Mucosa of descending colon (tissue), 3 donors: Measurements from ENCODE around the gene NMB. TPM values are rescaled to one million over a fixed set of nuclear protein-coding genes. Genes with fewer than 3 reads are reported as not detected.

Source experiments
- ATAC-seq: fragments of 200-7000 bp; cut with Tn5 transposase; one replicate; pipeline ENCODE4 v1.9.1; 2020; ENCODE audit warnings: mild to moderate bottlenecking, moderate library complexity
- DNase-seq, 3 donors: peaks; one replicate each; pipeline ENCODE4 v3.0.0-alpha.2; 2020
- H3K36me3 ChIP-seq: fragments of 200-600 bp; one replicate; pipeline ENCODE4 v1.8.0; 2021; ENCODE audit warnings: low read depth, mild to moderate bottlenecking
- H3K4me1 ChIP-seq: fragments of 200-600 bp; one replicate; pipeline ENCODE4 v1.8.0; 2021; ENCODE audit warnings: low read depth, mild to moderate bottlenecking
- H3K4me3 ChIP-seq: fragments of 200-600 bp; one replicate; pipeline ENCODE4 v1.8.0; 2021; ENCODE audit warnings: mild to moderate bottlenecking
- H3K9me3 ChIP-seq: fragments of 200-600 bp; one replicate; pipeline ENCODE4 v1.8.0; 2021; ENCODE audit warnings: mild to moderate bottlenecking
- CTCF ChIP-seq: fragments of 200-600 bp; IDR thresholded peaks from one replicate; pipeline ENCODE4 v1.8.0; 2022; ENCODE audit warnings: antibody characterized with exemption, mild to moderate bottlenecking
- intact Hi-C, 2 donors: fragments of 100-400 bp; cut with DNase I in 1 of 2; cut with micrococcal nuclease in 1 of 2; formaldehyde crosslinking; loops; one replicate each; pipeline versions ENCODE4 v1.11.0 to v1.11.1; 2022; cut with DNase I, micrococcal nuclease
- total RNA-seq, 3 donors: library from RNA; stranded (reverse); fragmentation: NEBNext Ultra II Directional in 2 of 3; extraction: Animal tissue kit (Norgen Biotek cat#: 25700) in 2 of 3; gene quantifications; one replicate each; pipeline versions ENCODE4 v1.2.1 to v1.2.4, GENCODE V29; 2021 to 2023
- donor health status: DM: no; HTN: no; CAD: no; lungs with moderate emphysema.
- donor health status: DM: no; HTN: no; CAD: no.
- donor health status: DM: no; HTN: yes; CAD: no.

Gene NMB
- total RNA-seq, 3 donors from 2014 or later: 1.5 to 4.0 (median 3.9) TPM

- H3K9me3 ChIP-seq: no peaks in the 10 kb centered on the region
- peak overlapping the region; percentile 30 for H3K4me3 ChIP-seq
- TF ChIP-seq CTCF: no peak
- DNase-seq: no peak
- H3K36me3 ChIP-seq: peaks cover 4% of the 10 kb centered on the region
- peaks cover 19% of the 10 kb centered on the region for H3K4me1 ChIP-seq
- ATAC-seq: no peak
- intact Hi-C loops: no loop called here
These were observed 23.7 kb downstream of the NMB start for GRCh38 chr15:84634228-84634837.

GRCh38 chr15:84633311-84634227, 24.4 kb downstream of the NMB start:
- Histone ChIP-seq H3K36me3 (peaks cover 4% of the 10 kb centered on the region), H3K9me3 (no peaks in the 10 kb centered on the region), H3K4me1 (peaks cover 19% of the 10 kb centered on the region), H3K4me3 (peak overlapping the region; percentile 30)
- intact Hi-C loops: no loop called here
- TF ChIP-seq CTCF: no peak
- peak; percentile 77 to 87 (median 87) for DNase-seq
- peak; percentile 86 for ATAC-seq

GRCh38 chr15:84631706-84632272, 26.2 kb downstream of the NMB start:
- peaks cover 19% of the 10 kb centered on the region for H3K4me1 ChIP-seq
- ATAC-seq (no peak), DNase-seq (peak in 1 of 3 donors; percentile 16)
- no peaks in the 10 kb centered on the region for H3K9me3 ChIP-seq
- intact Hi-C loops: no loop called here
- H3K4me3 ChIP-seq: peak overlapping the region; percentile 30
- peaks cover 4% of the 10 kb centered on the region for H3K36me3 ChIP-seq
- TF ChIP-seq CTCF: no peak

DNA sequence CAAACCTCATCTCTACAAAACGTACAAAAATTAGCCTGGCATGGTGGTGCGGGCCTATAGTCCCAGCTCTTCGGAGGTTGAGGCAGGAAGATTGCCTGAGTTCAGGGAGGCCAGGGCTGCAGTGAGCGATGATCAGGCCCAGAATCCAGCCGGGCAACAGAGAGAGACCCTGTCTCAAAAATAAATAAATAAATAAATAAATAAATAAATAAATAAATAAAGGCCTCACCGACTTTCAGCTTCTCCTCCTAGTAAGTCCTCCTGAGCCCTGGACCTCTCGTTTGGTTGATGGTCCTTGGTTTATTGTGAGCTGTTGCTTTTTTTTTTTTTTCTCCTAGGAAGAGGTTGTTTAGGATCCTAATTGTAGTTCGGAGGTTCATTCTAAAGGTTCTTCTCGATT, 29.0 kb downstream of the NMB start:
- H3K4me3 ChIP-seq: no peak overlapping the region
- DNase-seq: no peak
- TF ChIP-seq CTCF: no peak
- no peak for ATAC-seq
- H3K4me1 ChIP-seq: peaks cover 15% of the 10 kb centered on the region
- H3K9me3 ChIP-seq: no peaks in the 10 kb centered on the region
- intact Hi-C loops: no loop called here
- peaks cover 4% of the 10 kb centered on the region for H3K36me3 ChIP-seq

GRCh38 chr15:84625123-84625522, 32.9 kb downstream of the NMB start:
- no peak overlapping the region for H3K4me3 ChIP-seq
- H3K36me3 ChIP-seq: no peaks in the 10 kb centered on the region
- no peaks in the 10 kb centered on the region for H3K4me1 ChIP-seq
- no peak for ATAC-seq
- intact Hi-C loops: no loop called here
- peaks cover 22% of the 10 kb centered on the region for H3K9me3 ChIP-seq
- TF ChIP-seq CTCF: no peak
- no peak for DNase-seq
